Lower leg skin (tissue), 3 donors: Measurements from ENCODE around the gene KRTAP5-7.

Experiments
- CTCF ChIP-seq, 3 donors: fragments of 450-650 bp; IDR thresholded peaks; one replicate each; pipeline ENCODE4 v1.5.1; 2016; ENCODE audit warnings: antibody characterized with exemption in 3 of 3, mild to moderate bottlenecking in 3 of 3, moderate library complexity in 2 of 3
- POLR2A ChIP-seq, 2 donors: fragments of 450-650 bp; IDR thresholded peaks; one replicate each; pipeline ENCODE4 v1.6.1; 2016 to 2017; ENCODE audit warnings: antibody characterized with exemption in 2 of 2, mild to moderate bottlenecking in 1 of 2, moderate library complexity in 1 of 2

GRCh38 chr11:71501071-71501985 is 25.7 kb upstream of the KRTAP5-7 start:
- no peak for TF ChIP-seq CTCF (IDR thresholded peaks at IDR 0.05)
- TF ChIP-seq POLR2A (IDR thresholded peaks at IDR 0.05) = no peak
